Measurements from ENCODE around the gene DNAH6.
"Not testable (repeated sequence)": the region's sequence is repeated elsewhere in the genome, so short reads cannot be mapped to it uniquely, and the experiment has no call there.

The DNAH6 gene

DNA sequence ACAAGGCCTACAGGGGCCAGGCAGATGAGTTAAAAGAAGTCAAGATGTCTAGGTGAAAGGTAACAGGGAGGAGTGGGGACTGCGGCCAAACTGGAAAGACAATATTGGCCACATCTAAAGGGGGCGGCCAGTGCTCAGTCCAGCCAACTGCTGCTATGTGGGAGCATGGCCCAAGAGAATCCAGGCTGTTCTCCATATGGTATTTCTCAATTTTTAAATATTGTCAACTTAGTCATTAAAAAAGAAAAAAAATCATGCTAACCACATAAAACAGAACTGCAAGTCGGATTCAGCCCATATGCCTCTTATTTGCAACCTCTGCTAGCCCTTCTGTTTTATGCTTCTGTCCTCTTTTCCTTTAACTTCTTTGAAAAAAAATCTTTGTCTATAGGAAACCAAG is 349.8 kb downstream of the DNAH6 start:
- H2AK5ac ChIP-seq (ENCODE audit: low read length), result no peak overlapping the region
- H3K79me2 ChIP-seq (ENCODE audit: control insufficient read depth, insufficient read depth, low read length, poor library complexity), result no peaks in the 10 kb centered on the region
- no peak overlapping the region for H3K4me3 ChIP-seq (ENCODE audit: low read depth, low read length)
- no peak overlapping the region for H3K27ac ChIP-seq (ENCODE audit: low read depth, low read length)
- H2BK5ac ChIP-seq (ENCODE audit: low read depth, low read length, poor library complexity), result no peak overlapping the region
- no peak overlapping the region for H3K4ac ChIP-seq (ENCODE audit: low read depth, low read length)
- H4K12ac ChIP-seq (ENCODE audit: low read depth, low read length), result no peak overlapping the region
- H3K79me1 ChIP-seq (ENCODE audit: low read length), result no peaks in the 10 kb centered on the region
- no peak overlapping the region for H2BK12ac ChIP-seq (ENCODE audit: low read length)
- DNase-seq, result no peak
- H2BK120ac ChIP-seq (ENCODE audit: insufficient read depth, low read length, poor library complexity), result no peak overlapping the region
- no peak overlapping the region for H3K9ac ChIP-seq (ENCODE audit: low read length)
- H4K91ac ChIP-seq (ENCODE audit: low read depth, low read length), result no peak overlapping the region
- peaks cover 0 to 3% of the 10 kb centered on the region in 2 experiments for H3K4me1 ChIP-seq (ENCODE audit: control insufficient read depth in 1 of 2, insufficient read depth in 2 of 2, low read length in 2 of 2)
- no peaks in the 10 kb centered on the region for H3K27me3 ChIP-seq (ENCODE audit: insufficient read depth, low read length)
- no CpG with 5 or more reads among the region's 3 CpGs for WGBS (ENCODE audit: extremely low coverage, insufficient coverage, insufficient read length)
- H3K14ac ChIP-seq (ENCODE audit: low read length), result no peak overlapping the region
- peaks cover 2% of the 10 kb centered on the region for H3K9me3 ChIP-seq (ENCODE audit: insufficient read depth, low read depth, low read length)
- no peak overlapping the region for H4K8ac ChIP-seq (ENCODE audit: low read depth, low read length)
- no peak overlapping the region for H3K4me2 ChIP-seq (ENCODE audit: low read length)
- no peak overlapping the region for H3K23ac ChIP-seq (ENCODE audit: low read length)
- no peak overlapping the region for H3K18ac ChIP-seq (ENCODE audit: low read length)
- H3K36me3 ChIP-seq (ENCODE audit: control insufficient read depth in 1 of 2, insufficient read depth in 2 of 2, low read length in 2 of 2), result no peaks in the 10 kb centered on the region
- H2AFZ ChIP-seq (ENCODE audit: insufficient read depth, low read length, poor library complexity), result no peak overlapping the region

DNA sequence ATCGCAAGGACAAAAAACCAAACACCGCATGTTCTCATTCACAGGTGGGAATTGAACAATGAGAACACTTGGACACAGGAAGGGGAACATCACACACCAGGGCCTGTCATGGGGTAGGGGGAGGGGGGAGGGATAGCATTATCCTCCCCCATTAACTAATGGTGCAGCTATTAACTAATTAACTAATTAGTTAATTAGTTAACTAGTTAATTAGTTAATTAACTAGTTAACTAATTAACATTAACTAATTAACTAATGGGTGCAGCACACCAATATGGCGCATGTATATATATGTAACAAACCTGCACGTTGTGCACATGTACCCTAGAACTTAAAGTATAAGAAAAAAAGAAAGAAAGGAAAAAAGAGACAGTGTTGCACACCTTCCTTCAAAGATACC is 352.0 kb downstream of the DNAH6 start:
- H3K14ac ChIP-seq (ENCODE audit: low read length); H2AFZ ChIP-seq (ENCODE audit: insufficient read depth, low read length, poor library complexity); H2AK5ac ChIP-seq (ENCODE audit: low read length); H4K91ac ChIP-seq (ENCODE audit: low read depth, low read length); H2BK120ac ChIP-seq (ENCODE audit: insufficient read depth, low read length, poor library complexity); H3K4ac ChIP-seq (ENCODE audit: low read depth, low read length); H3K79me2 ChIP-seq (ENCODE audit: control insufficient read depth, insufficient read depth, low read length, poor library complexity); H3K27ac ChIP-seq (ENCODE audit: low read depth, low read length); H4K8ac ChIP-seq (ENCODE audit: low read depth, low read length); H3K36me3 ChIP-seq (ENCODE audit: control insufficient read depth in 1 of 2, insufficient read depth in 2 of 2, low read length in 2 of 2); H3K79me1 ChIP-seq (ENCODE audit: low read length); H3K18ac ChIP-seq (ENCODE audit: low read length); H3K23ac ChIP-seq (ENCODE audit: low read length); H2BK12ac ChIP-seq (ENCODE audit: low read length); H3K4me3 ChIP-seq (ENCODE audit: low read depth, low read length); H3K27me3 ChIP-seq (ENCODE audit: insufficient read depth, low read length); H3K4me2 ChIP-seq (ENCODE audit: low read length); H4K12ac ChIP-seq (ENCODE audit: low read depth, low read length); H3K9ac ChIP-seq (ENCODE audit: low read length); H3K9me3 ChIP-seq (ENCODE audit: insufficient read depth, low read depth, low read length); H3K4me1 ChIP-seq (ENCODE audit: control insufficient read depth in 1 of 2, insufficient read depth in 2 of 2, low read length in 2 of 2); H2BK5ac ChIP-seq (ENCODE audit: low read depth, low read length, poor library complexity); DNase-seq: not testable (repeated sequence)
- no CpG with 5 or more reads among the region's 4 CpGs for WGBS (ENCODE audit: extremely low coverage, insufficient coverage, insufficient read length)

All from trophoblast cell (in vitro differentiated cells and primary cell).